GM23338 (cell line): Measurements from ENCODE around the gene OTUD5. TPM values are rescaled to one million over a fixed set of nuclear protein-coding genes. Genes with fewer than 3 reads are reported as not detected.

Experiments
- ATAC-seq: fragments of 200-7000 bp; cut with Tn5 transposase; 3 replicates; pipeline ENCODE4 v1.9.1; 2020
- DNase-seq: peaks from one replicate; pipeline ENCODE4 v3.0.0-alpha.2; 2015; ENCODE audit warnings: low spot score
- H2AFZ ChIP-seq: fragments of 200-600 bp; sonication (generic); 2 replicates; pipeline ENCODE4 v1.8.0; 2016; ENCODE audit warnings: antibody characterized with exemption, mild to moderate bottlenecking, moderate library complexity
- H3F3A ChIP-seq: fragments of 200-600 bp; sonication (generic); replicated peaks from 2 replicates; pipeline ENCODE4 v1.8.0; 2017; ENCODE audit warnings: antibody characterized with exemption, mixed run types, low read depth
- H3K27ac ChIP-seq: fragments of 200-600 bp; sonication (generic); 2 replicates; pipeline ENCODE4 v1.6.1; 2016; ENCODE audit warnings: low read depth
- H3K27me3 ChIP-seq: fragments of 200-600 bp; sonication (generic); 2 replicates; pipeline ENCODE4 v1.8.0; 2016; ENCODE audit warnings: mild to moderate bottlenecking, mixed run types, moderate library complexity; ENCODE audit not compliant: insufficient read depth
- H3K36me3 ChIP-seq: fragments of 200-600 bp; sonication (generic); 2 replicates; pipeline ENCODE4 v1.8.0; 2016; ENCODE audit warnings: mild to moderate bottlenecking; ENCODE audit not compliant: insufficient read depth
- H3K4me1 ChIP-seq: fragments of 200-600 bp; sonication (generic); 2 replicates; pipeline ENCODE4 v1.8.0; 2016; ENCODE audit warnings: mild to moderate bottlenecking, moderate library complexity; ENCODE audit not compliant: insufficient read depth
- H3K4me2 ChIP-seq: fragments of 200-600 bp; sonication (generic); 2 replicates; pipeline ENCODE4 v1.7.1; 2017; ENCODE audit warnings: mixed run types
- H3K4me3 ChIP-seq: fragments of 200-600 bp; sonication (generic); 2 replicates; pipeline ENCODE4 v1.6.1; 2016; ENCODE audit warnings: mixed run types
- H3K79me2 ChIP-seq: fragments of 200-600 bp; sonication (generic); replicated peaks from 2 replicates; pipeline ENCODE4 v1.8.0; 2017; ENCODE audit warnings: mild to moderate bottlenecking; ENCODE audit not compliant: insufficient read depth
- H3K9me2 ChIP-seq: fragments of 200-600 bp; sonication (generic); 2 replicates; pipeline ENCODE4 v1.8.0; 2017; ENCODE audit not compliant: insufficient read depth
- H4K20me1 ChIP-seq: fragments of 200-600 bp; sonication (generic); replicated peaks from 2 replicates; pipeline ENCODE4 v1.8.0; 2017; ENCODE audit warnings: mild to moderate bottlenecking; ENCODE audit not compliant: insufficient read depth
- H3K27ac Mint-ChIP-seq: 2 replicates; pipeline ENCODE4 v1.8.0; 2020; ENCODE audit warnings: inconsistent platforms, mild to moderate bottlenecking, moderate library complexity, mixed read lengths
- H3K27me3 Mint-ChIP-seq: 3 replicates; pipeline ENCODE4 v1.8.0; 2022; ENCODE audit warnings: low read depth, mild to moderate bottlenecking, moderate library complexity, mixed read lengths, inconsistent platforms; ENCODE audit not compliant: insufficient read depth, poor library complexity
- H3K36me3 Mint-ChIP-seq: 3 replicates; pipeline ENCODE4 v1.8.0; 2021; ENCODE audit warnings: low read depth, mild to moderate bottlenecking, inconsistent platforms, moderate library complexity, mixed read lengths
- H3K4me1 Mint-ChIP-seq: 3 replicates; pipeline ENCODE4 v1.8.0; 2020; ENCODE audit warnings: mild to moderate bottlenecking, inconsistent platforms, mixed read lengths
- H3K4me3 Mint-ChIP-seq: 3 replicates; pipeline ENCODE4 v1.8.0; 2021; ENCODE audit warnings: moderate library complexity, mild to moderate bottlenecking, inconsistent platforms, mixed read lengths
- H3K9me3 Mint-ChIP-seq: 3 replicates; pipeline ENCODE4 v1.8.0; 2020; ENCODE audit warnings: moderate library complexity, mild to moderate bottlenecking, inconsistent platforms, mixed read lengths
- CREB1 ChIP-seq: fragments of 250-450 bp; sonication (Bioruptor Pico); IDR thresholded peaks from 2 replicates; pipeline ENCODE4 v1.5.0; 2020; ENCODE audit warnings: low read depth, mild to moderate bottlenecking, moderate library complexity
- CTCF ChIP-seq, 2 experiments: fragments of 200-600 bp in 1 of 2; sonication (generic) in 1 of 2; conservative IDR thresholded peaks; 2 replicates each; pipeline versions ENCODE4 v1.5.1 to v1.6.1; 2016 to 2017; ENCODE audit warnings: antibody characterized with exemption in 2 of 2, low read depth in 2 of 2, mild to moderate bottlenecking in 2 of 2, moderate library complexity in 1 of 2
- EZH2 ChIP-seq: fragments of 200-600 bp; sonication (generic); IDR thresholded peaks from one replicate; pipeline ENCODE4 v1.8.0; 2017; ENCODE audit warnings: antibody characterized with exemption, mild to moderate bottlenecking, low read depth; ENCODE audit not compliant: unreplicated experiment
- EZH2phosphoT487 ChIP-seq: fragments of 200-600 bp; sonication (generic); IDR thresholded peaks from one replicate; pipeline ENCODE4 v1.8.1; 2018; ENCODE audit warnings: antibody characterized with exemption; ENCODE audit not compliant: unreplicated experiment
- JUNB ChIP-seq: IDR thresholded peaks from one replicate; pipeline ENCODE4 v1.6.1; 2016; ENCODE audit warnings: antibody characterized with exemption; ENCODE audit not compliant: unreplicated experiment
- NANOG ChIP-seq: IDR thresholded peaks from 2 replicates; pipeline ENCODE4 v1.6.1; 2016; ENCODE audit warnings: antibody characterized with exemption, borderline replicate concordance
- POLR2AphosphoS5 ChIP-seq: IDR thresholded peaks from 2 replicates; pipeline ENCODE4 v1.6.1; 2016; ENCODE audit warnings: antibody characterized with exemption, low read depth
- REST ChIP-seq: IDR thresholded peaks from one replicate; pipeline ENCODE4 v1.6.1; 2018; ENCODE audit warnings: antibody characterized with exemption; ENCODE audit not compliant: unreplicated experiment
- STAT1 ChIP-seq: IDR thresholded peaks from one replicate; pipeline ENCODE4 v1.6.1; 2016; ENCODE audit warnings: antibody characterized with exemption; ENCODE audit not compliant: unreplicated experiment
- ZNF331 ChIP-seq: fragments of 250-450 bp; sonication (Bioruptor Pico); IDR thresholded peaks from 2 replicates; pipeline ENCODE4 v1.5.0; 2020; ENCODE audit warnings: low read depth, mild to moderate bottlenecking, moderate library complexity
- ZNF462 ChIP-seq: fragments of 250-450 bp; sonication (Bioruptor Pico); IDR thresholded peaks from 2 replicates; pipeline ENCODE4 v1.5.0; 2020; ENCODE audit warnings: mild to moderate bottlenecking, moderate library complexity
- polyA plus RNA-seq: library from polyadenylated mRNA; unstranded; fragments of >200 nt; fragmentation: Nextera tagmentation; extraction: Ambion mirVana; gene quantifications from 2 replicates; pipeline ENCODE4 v1.2.1, GENCODE V29; 2016
- total RNA-seq: library from RNA; depleted of rRNA; stranded (reverse); fragments of >200 nt; shearing (Covaris generic); gene quantifications from 2 replicates; pipeline ENCODE4 v1.2.3, GENCODE V29; 2014

The OTUD5 gene
- total and polyA plus RNA-seq, 2 experiments from 2014 or later: 23.5 to 56.5 TPM

GRCh38 chrX:48961585-48962091 lies 4.2 kb upstream of the OTUD5 start:
- Mint-ChIP-seq H3K9me3 (no peaks in the 10 kb centered on the region), H3K27ac (no peak overlapping the region), H3K27me3 (peaks cover 11% of the 10 kb centered on the region), H3K4me1 (peaks cover 5% of the 10 kb centered on the region; the same call in 1 of the 3 replicates), H3K36me3 (peaks cover 6% of the 10 kb centered on the region; the same call in 1 of the 3 replicates), H3K4me3 (no peak overlapping the region)
- Histone ChIP-seq H3K36me3 (no peaks in the 10 kb centered on the region), H3K79me2 (peaks cover 4% of the 10 kb centered on the region), H3K4me3 (no peak overlapping the region), H3K4me1 (no peaks in the 10 kb centered on the region), H3K4me2 (no peak overlapping the region), H3K9me2 (no peaks in the 10 kb centered on the region), H3F3A (no peaks in the 10 kb centered on the region), H2AFZ (no peak overlapping the region), H3K27me3 (no peaks in the 10 kb centered on the region), H3K27ac (no peak overlapping the region), H4K20me1 (no peaks in the 10 kb centered on the region)
- TF ChIP-seq EZH2phosphoT487 (no peak), STAT1 (no peak), CTCF (conservative IDR thresholded peaks at IDR 0.05; ENCODE audit: low read depth in 2 of 2) (no peak), CREB1 (CRISPR knock-in tag) (no peak), REST (no peak), NANOG (no peak), POLR2AphosphoS5 (no peak), JUNB (no peak), ZNF331 (CRISPR knock-in tag) (no peak), ZNF462 (CRISPR knock-in tag) (no peak), EZH2 (no peak)
- DNase-seq: no peak
- ATAC-seq: no peak
